Endothelial cell of umbilical vein (primary cell): ENCODE results near the gene BEND5. TPM values are rescaled to one million over a fixed set of nuclear protein-coding genes. Genes with fewer than 3 reads are reported as not detected.

ENCODE experiments used
- BruUV-seq: library from RNA; stranded (reverse); fragments of 400-500 nt; replicated peaks from 2 replicates; lab custom pipeline; 2021; lab: Mats Ljungman, UMichigan
- CTCF ChIA-PET: fragments of 300-600, 350-600 bp; sonication (Branson Sonifier 250); formaldehyde crosslinking; loops from one replicate; lab custom pipeline; 2021; ENCODE audit warnings: antibody characterized with exemption, inconsistent platforms; lab: Charles Lee
- POLR2A ChIA-PET: fragments of 300-600, 350-600 bp; sonication (Branson Sonifier 250); formaldehyde crosslinking; loops from one replicate; lab custom pipeline; 2021; ENCODE audit warnings: antibody characterized with exemption, inconsistent platforms; lab: Charles Lee
- DNase-seq: peaks from one replicate; pipeline ENCODE4 v3.0.0-alpha.2; 2011; ENCODE audit warnings: low read depth, low spot score
- FAIRE-seq: peaks from 2 replicates; lab custom pipeline; 2011; peaks lifted over from hg19 to GRCh38; lab: Jason Lieb, UNC
- H2AFZ ChIP-seq: 2 replicates; pipeline ENCODE4 v1.6.0; 2012; ENCODE audit warnings: low read depth, low read length, control low read depth, inconsistent platforms
- H3K27ac ChIP-seq: 2 replicates; pipeline ENCODE4 v1.5.1; 2011; ENCODE audit warnings: low read depth, mild to moderate bottlenecking, control low read depth, low read length, moderate library complexity; ENCODE audit not compliant: insufficient read depth
- H3K27me3 ChIP-seq, 2 experiments: 2 replicates each; pipeline versions ENCODE4 v1.6.0 to v1.6.1; 2011; ENCODE audit warnings: low read length in 2 of 2, mixed read lengths in 1 of 2; ENCODE audit not compliant: control insufficient read depth in 2 of 2, insufficient read depth in 2 of 2
- H3K36me3 ChIP-seq, 2 experiments: 2 replicates in 1 of 2; 3 replicates in 1 of 2; pipeline ENCODE4 v1.5.1; 2011; ENCODE audit warnings: low read length in 2 of 2, mild to moderate bottlenecking in 1 of 2, moderate library complexity in 1 of 2; ENCODE audit not compliant: control insufficient read depth in 2 of 2, insufficient read depth in 2 of 2; ENCODE audit errors: extremely low read depth in 1 of 2
- H3K4me1 ChIP-seq: 3 replicates; pipeline ENCODE4 v1.5.1; 2011; ENCODE audit warnings: mild to moderate bottlenecking, low read length; ENCODE audit not compliant: control insufficient read depth, insufficient read depth; ENCODE audit errors: extremely low read depth
- H3K4me2 ChIP-seq: 2 replicates; pipeline ENCODE4 v1.6.1; 2011; ENCODE audit warnings: low read length, control low read depth, mixed read lengths; ENCODE audit not compliant: insufficient read depth
- H3K4me3 ChIP-seq, 3 experiments: fragments of 200-600 bp in 1 of 3; sonication (generic), shearing (Covaris generic) in 1 of 3; replicated peaks in 1 of 3; 2 replicates each; pipeline ENCODE4 v1.5.1; 2011 to 2016; ENCODE audit warnings: control low read depth in 3 of 3, low read length in 3 of 3, mild to moderate bottlenecking in 2 of 3, inconsistent platforms in 1 of 3, low read depth in 1 of 3, moderate library complexity in 1 of 3; ENCODE audit not compliant: insufficient read depth in 1 of 3
- H3K79me2 ChIP-seq: 2 replicates; pipeline ENCODE4 v1.6.0; 2012; ENCODE audit warnings: low read length, inconsistent platforms; ENCODE audit not compliant: control insufficient read depth, insufficient read depth
- H3K9ac ChIP-seq: replicated peaks from 2 replicates; pipeline ENCODE3; 2011; ENCODE audit warnings: low read length, control low read depth; ENCODE audit not compliant: insufficient read depth; ENCODE audit errors: extremely low read depth
- H3K9me1 ChIP-seq: replicated peaks from 3 replicates; pipeline ENCODE4 v1.6.0; 2011; ENCODE audit warnings: mild to moderate bottlenecking, low read length; ENCODE audit not compliant: control insufficient read depth, insufficient read depth; ENCODE audit errors: extremely low read depth
- H3K9me3 ChIP-seq: replicated peaks from 2 replicates; pipeline ENCODE4 v1.5.1; 2012; ENCODE audit warnings: low read length, inconsistent platforms; ENCODE audit not compliant: control insufficient read depth, insufficient read depth
- H4K20me1 ChIP-seq: replicated peaks from 2 replicates; pipeline ENCODE3; 2011; ENCODE audit warnings: mild to moderate bottlenecking, low read length; ENCODE audit not compliant: control insufficient read depth, insufficient read depth; ENCODE audit errors: extremely low read depth
- GATA2 ChIP-seq: IDR thresholded peaks from 2 replicates; pipeline ENCODE4 v1.7.0; 2011; ENCODE audit warnings: low read depth, mild to moderate bottlenecking, moderate library complexity, mixed read lengths, low read length; ENCODE audit not compliant: insufficient read length, insufficient read depth
- JUN ChIP-seq: IDR thresholded peaks from 2 replicates; pipeline ENCODE4 v1.6.1; 2011; ENCODE audit warnings: borderline replicate concordance, low read depth; ENCODE audit not compliant: insufficient read length, insufficient read depth
- MYC ChIP-seq: IDR thresholded peaks from one replicate; pipeline ENCODE4 v1.6.1; 2011; ENCODE audit warnings: mild to moderate bottlenecking, low read depth, low read length
- POLR2A ChIP-seq: IDR thresholded peaks from 2 replicates; pipeline ENCODE4 v1.6.1; 2012; ENCODE audit warnings: low read depth, mild to moderate bottlenecking, control low read depth, low read length
- POLR2AphosphoS5 ChIP-seq: IDR thresholded peaks from 2 replicates; pipeline ENCODE4 v1.6.1; 2012; ENCODE audit warnings: low read depth, mild to moderate bottlenecking, control low read depth, low read length, moderate library complexity; ENCODE audit not compliant: insufficient read depth
- dilution Hi-C: fragments of 300-500 bp; cut with MboI; formaldehyde crosslinking; loops from one replicate; pipeline ENCODE4 v1.15.0; 2019; ENCODE audit warnings: low sequenced_read_pairs; ENCODE audit not compliant: extremely low pct_ligation_motif_present
- intact Hi-C: fragments of 100-400 bp; cut with micrococcal nuclease; formaldehyde crosslinking; loops from one replicate; pipeline ENCODE4 v1.10.0; 2022
- polyA plus RNA-seq, 4 experiments: library from polyadenylated mRNA; depleted of rRNA in 3 of 4; stranded (reverse) in 3 of 4; unstranded in 1 of 4; fragments of >200 nt; gene quantifications; 2 replicates each; pipeline versions ENCODE4 v1.2.1 to v1.2.3, GENCODE V29; 2011 to 2012; ENCODE audit warnings: missing spikeins in 1 of 4
- total RNA-seq: library from RNA; stranded (reverse); gene quantifications from 2 replicates; pipeline ENCODE4 v1.2.3, GENCODE V29; 2021
- TF ChIP-seq, protein P1 (sequence below): IDR thresholded peaks from 2 replicates; pipeline ENCODE4 v1.6.1; 2011; ENCODE audit not compliant: insufficient read depth, insufficient read length
- TF ChIP-seq, protein P2 (sequence below), 2 donors: IDR thresholded peaks; 1 replicate in 1 of 2; 2 replicates in 1 of 2; pipeline ENCODE4 v1.5.1; 2011; ENCODE audit warnings: low read length in 2 of 2, mild to moderate bottlenecking in 2 of 2, moderate library complexity in 2 of 2, control low read depth in 1 of 2, inconsistent platforms in 1 of 2, low read depth in 1 of 2; ENCODE audit not compliant: insufficient read depth in 1 of 2; ENCODE audit errors: extremely low read depth in 1 of 2

BEND5 gene
- total and polyA plus RNA-seq, 2 donors (not counting 3 experiments of a cell fraction or from before 2014, with no cell fraction given): not detected

DNA sequence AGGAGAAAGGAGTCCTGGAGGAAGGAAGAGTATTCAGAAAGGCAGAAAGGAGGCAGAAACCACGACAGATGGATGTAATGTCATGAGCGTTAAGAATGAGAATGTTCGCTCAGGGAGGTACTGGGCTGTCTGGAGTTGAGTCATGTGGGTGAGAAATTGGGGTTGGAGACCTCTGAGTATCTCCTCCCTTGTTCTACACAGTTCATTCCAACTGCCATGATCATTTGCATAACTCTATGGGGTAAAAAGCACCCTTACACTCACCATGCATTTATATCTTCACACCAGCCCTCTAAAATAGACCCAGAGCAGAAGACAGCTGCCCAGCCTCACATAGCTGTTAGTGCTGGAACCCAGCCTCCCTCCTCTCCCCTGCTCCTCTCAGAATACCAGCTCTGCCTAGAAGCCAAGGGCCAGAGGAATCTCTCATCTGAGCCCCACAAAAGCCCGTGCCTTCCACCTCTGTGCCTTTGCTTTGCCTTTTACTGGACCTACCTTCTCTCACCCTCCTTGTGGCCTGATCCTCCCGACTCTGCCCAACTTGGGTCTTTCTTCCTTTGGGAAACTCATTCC, 85.2 kb downstream of the BEND5 start:
- H3K4me3 ChIP-seq: no peak overlapping the region
- H3K9ac ChIP-seq: no peak overlapping the region
- FAIRE-seq (no peak), DNase-seq (no peak)
- H3K27me3 ChIP-seq: no peaks in the 10 kb centered on the region
- ChIA-PET POLR2A (no interaction called here), CTCF (no interaction called here)
- H3K9me3 ChIP-seq: no peaks in the 10 kb centered on the region
- H3K4me2 ChIP-seq: no peak overlapping the region
- no peaks in the 10 kb centered on the region for H4K20me1 ChIP-seq
- H3K4me1 ChIP-seq: no peaks in the 10 kb centered on the region
- no peaks in the 10 kb centered on the region for H3K79me2 ChIP-seq
- TF ChIP-seq GATA2: no peak
- TF ChIP-seq POLR2AphosphoS5: no peak
- no peak for TF ChIP-seq JUN
- TF ChIP-seq, protein P1, sequence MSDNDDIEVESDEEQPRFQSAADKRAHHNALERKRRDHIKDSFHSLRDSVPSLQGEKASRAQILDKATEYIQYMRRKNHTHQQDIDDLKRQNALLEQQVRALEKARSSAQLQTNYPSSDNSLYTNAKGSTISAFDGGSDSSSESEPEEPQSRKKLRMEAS: no peak
- no peak for TF ChIP-seq MYC
- TF ChIP-seq, protein P2, sequence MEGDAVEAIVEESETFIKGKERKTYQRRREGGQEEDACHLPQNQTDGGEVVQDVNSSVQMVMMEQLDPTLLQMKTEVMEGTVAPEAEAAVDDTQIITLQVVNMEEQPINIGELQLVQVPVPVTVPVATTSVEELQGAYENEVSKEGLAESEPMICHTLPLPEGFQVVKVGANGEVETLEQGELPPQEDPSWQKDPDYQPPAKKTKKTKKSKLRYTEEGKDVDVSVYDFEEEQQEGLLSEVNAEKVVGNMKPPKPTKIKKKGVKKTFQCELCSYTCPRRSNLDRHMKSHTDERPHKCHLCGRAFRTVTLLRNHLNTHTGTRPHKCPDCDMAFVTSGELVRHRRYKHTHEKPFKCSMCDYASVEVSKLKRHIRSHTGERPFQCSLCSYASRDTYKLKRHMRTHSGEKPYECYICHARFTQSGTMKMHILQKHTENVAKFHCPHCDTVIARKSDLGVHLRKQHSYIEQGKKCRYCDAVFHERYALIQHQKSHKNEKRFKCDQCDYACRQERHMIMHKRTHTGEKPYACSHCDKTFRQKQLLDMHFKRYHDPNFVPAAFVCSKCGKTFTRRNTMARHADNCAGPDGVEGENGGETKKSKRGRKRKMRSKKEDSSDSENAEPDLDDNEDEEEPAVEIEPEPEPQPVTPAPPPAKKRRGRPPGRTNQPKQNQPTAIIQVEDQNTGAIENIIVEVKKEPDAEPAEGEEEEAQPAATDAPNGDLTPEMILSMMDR (IDR thresholded peaks at IDR 0.05; ENCODE audit: extremely low read depth in 1 of 2, insufficient read depth in 1 of 2, low read depth in 1 of 2, low read length in 2 of 2): no peak
- no peak for TF ChIP-seq POLR2A
- H3K9me1 ChIP-seq: no peaks in the 10 kb centered on the region
- no peaks in the 10 kb centered on the region for H3K36me3 ChIP-seq
- no peak overlapping the region for H2AFZ ChIP-seq
- H3K27ac ChIP-seq: no peak overlapping the region
- dilution Hi-C loops (no loop called here), intact Hi-C loops (loop anchor here (10.0 kb wide), 1 partner anchor 587 kb away; no protein-coding TSS in a partner anchor)
- no TSS peak for BruUV-seq
